NCI-H82 treated with DMSO at 0.1 percent for 48 hours (cell line): ENCODE data around the gene TMEM234.
A peak's percentile ranks its signal among the peaks of the same experiment; 100 is the strongest.

Experiments used
- DNase-seq: peaks from one replicate; lab custom pipeline; 2025; ENCODE audit not compliant: unreplicated experiment; lab: John Stamatoyannopoulos, UW

TMEM234 gene

GRCh38 chr1:32240140-32240951, 18.2 kb upstream of the TMEM234 start:
- no peak for DNase-seq

DNA sequence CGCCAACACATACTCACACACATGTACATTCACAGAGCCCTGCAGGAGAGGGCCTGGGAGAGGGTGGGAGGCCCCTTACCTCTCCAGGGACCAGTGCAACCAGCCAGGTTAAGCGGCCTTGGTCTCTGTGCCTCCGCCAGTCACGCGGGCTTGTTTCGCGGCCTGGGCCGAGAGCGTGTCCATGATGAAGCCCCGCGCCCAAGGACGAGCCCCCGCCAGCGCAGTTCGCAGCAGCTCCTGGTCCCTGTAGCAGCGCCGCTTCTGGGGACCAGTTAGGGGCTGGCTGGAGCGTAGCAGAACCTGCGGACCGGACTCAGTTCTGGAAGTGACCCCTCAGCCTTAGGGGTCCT, 17.6 kb upstream of the TMEM234 start:
- DNase-seq, result no peak

DNA sequence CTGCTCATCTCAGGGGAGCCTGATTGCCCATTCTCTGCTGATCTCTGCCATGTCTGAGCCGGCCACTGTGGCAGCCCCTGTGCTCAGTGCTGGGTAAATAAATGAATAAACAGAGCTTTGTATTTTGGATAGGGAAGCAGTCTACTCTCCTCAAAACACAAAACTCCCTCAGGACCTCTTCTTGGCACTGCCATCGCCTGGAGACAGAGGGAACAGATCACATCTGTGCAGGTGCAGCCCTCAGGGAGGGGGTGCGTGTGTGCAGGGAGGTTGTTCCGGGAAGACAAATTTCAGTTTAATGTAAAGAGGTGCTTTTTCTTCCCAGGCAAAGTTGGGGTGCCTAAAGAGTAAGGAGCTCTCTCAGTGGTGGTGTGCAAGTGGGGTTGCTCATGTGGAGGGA, 17.2 kb upstream of the TMEM234 start:
- no peak for DNase-seq

GRCh38 chr1:32234792-32235191, 12.6 kb upstream of the TMEM234 start:
- DNase-seq, result no peak

DNA sequence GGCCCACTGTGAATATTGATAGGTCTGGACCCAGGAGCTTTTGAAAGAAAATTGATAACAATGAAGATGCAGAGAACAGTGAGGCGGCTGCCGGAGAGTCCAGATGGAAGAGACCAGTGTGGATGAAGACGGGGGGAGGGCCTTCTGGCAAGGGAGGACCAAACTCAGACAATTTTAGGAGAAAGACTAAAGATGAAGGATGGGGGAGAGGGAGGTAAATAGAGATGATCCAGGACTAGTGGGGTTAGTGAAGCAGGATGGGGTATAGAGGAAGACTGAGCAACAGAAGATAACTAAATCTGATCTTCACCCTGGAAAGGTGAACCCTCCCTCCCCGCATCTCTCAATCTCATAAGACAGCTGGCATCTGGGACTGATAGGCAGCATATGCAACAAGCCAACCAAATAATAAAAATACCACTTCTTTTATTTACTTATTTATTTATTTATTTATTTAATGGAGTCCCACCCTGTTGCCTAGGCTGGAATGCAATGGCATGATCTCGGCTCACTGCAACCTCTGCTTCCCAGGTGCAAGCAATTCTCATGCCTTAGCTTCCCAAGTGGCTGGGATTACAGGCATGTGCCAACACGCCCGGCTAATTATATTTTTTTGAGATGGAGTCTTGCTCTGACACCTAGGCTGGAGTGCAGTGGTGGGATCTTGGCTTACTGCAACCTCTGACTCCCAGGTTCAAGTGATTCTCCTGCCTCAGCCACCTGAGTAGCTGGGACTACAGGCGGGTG, 10.6 kb upstream of the TMEM234 start:
- no peak for DNase-seq

DNA sequence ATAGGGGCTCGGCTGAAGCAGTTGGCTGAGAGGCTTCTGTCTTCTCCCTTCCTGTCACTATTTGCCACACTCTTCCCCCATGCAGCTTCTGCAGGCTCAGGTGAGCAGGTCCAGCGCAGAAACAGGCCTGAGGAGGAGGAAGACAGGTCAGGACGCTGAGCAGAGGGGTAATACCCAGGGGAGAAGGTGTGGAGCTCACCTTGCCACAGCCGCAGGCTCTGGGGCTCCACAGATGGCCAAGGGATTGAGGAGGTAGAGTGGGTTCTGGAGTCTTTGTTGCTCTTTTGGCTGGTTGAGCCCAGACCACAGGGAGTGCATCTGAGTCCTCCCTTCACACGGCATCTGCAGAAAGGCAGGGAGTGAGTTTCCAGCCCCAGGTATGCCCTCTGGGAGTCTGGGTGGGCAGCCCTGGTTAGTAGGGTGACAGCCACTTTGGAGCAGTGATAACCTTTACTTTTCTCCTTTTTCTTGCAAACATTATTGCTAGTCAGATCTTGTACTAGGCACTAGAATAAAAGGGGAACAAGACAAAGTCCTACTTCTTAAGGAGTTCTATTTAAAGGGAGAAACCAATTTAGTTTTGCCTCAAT, 9.8 kb upstream of the TMEM234 start:
- DNase-seq, result no peak

GRCh38 chr1:32228771-32229170, 6.6 kb upstream of the TMEM234 start:
- no peak for DNase-seq

DNA sequence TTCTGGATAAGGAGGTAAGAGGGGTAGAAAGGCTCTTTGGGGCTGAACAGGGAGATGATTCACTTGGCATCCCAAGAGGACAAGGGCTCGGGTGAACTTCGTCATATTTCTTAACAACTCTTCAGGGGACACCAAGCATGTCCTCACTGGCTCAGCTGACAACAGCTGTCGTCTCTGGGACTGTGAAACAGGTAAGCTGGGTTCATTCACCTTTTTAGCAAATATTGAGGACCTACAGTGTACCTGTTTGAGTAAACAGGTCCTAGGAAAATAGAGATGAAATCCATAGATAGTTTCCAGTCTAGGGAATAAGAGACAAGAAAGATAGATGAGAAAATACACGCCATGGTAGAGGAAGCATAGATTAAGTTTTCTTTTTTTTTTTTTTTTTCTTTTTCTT, 2.1 kb upstream of the TMEM234 start:
- no peak for DNase-seq

GRCh38 chr1:32223683-32224082, 1.5 kb upstream of the TMEM234 start:
- DNase-seq, result no peak

DNA sequence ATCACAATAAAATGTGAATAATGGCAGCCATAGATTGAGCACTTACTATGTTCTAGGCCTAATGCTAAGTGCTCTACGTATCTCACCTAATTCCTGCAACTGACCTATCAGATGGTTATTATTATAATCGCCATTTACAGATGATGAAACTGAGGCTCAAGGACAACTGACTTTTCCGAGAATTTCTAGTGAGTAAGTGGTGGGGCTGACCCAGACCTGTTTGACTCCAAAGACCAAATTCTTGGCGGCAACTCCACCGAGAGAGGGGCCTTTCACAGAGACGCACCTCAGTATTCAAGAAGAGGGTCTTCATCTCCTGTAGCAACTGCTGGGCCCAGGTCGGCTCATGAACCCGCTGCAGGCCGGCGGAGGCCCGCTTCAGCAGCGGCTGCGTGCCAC, 573 bp downstream of the TMEM234 start:
- no peak for DNase-seq

GRCh38 chr1:32220746-32221580, 1.2 kb downstream of the TMEM234 start:
- no peak for DNase-seq

DNA sequence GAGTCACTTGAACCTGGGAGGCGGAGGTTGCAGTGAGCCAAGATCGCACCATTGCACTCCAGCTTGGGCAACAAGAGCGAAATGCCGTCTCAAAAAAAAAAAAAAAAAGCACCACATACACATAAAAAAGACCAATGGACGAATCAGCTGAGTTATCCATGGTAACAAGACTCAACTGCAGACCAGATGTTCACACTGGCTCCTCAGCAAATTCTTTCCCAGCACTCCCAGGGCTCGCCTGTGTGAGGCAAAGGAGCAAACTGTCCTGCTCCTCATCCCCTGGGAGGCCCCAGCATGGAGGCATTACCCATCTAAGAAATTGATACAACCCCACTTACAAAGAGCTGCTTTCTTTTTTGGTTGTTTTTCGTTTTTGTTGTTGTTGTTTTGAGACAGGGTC, 3.1 kb downstream of the TMEM234 start:
- no peak for DNase-seq

DNA sequence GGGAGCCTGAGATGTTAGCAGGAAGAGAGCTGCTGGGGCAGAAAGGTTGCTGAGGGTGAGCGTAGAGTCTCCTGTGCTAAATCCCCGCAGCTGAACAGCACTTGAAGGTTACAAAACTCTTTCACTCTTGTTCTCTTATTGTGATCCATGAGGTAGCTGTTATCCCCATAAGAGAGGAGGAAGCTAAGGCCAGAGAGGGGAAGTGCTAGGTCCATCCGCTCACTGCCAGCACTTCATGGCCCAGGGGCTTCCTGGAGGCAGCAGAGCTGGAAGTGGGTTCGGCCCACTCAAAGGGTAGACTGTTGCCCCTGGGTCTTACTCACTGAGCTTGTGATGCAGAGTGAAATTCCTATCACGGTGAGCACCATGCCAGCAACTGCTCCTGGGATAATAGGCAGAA, 5.6 kb downstream of the TMEM234 start:
- no peak for DNase-seq

DNA sequence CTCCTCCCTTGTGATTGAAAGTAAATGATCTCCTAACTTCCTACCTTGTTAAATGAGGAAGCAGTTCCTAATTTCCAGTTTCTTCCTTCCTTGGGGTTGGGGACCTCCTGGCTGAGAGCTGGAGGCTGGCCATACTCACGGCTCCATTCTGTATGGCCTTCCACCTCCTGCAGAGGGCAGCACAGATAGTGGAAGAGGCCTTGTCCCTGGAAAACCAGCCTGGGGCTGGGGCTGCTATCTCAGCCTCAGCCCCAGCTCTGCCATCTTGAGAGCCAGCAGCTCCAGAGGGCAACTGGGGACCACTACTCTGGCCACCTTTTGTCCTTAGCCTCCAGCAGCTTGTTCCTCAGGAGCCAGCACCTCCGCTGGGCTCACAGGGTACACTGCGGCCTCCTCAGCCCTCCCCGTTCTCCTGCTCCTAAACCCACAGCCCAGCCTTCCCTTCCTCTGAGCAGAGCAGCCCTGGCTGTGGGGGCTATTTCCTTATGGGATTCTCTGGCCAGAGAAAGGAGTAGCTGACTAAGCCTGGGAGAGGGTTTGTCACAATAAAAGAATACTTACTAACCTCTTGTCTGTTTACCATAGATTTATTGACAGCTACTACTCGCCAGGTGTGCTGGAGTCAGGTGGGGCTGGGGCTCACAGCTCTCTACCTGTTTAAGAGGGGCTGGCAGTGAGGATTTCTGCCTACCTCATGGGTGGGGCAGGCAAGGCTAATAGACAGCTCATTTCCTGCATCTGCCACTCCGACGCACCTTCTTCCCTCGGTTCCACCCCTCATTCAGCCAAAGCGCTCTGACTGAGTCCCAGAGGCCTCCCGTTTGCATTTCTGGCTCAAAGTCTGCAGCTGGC, 6.3 kb downstream of the TMEM234 start:
- DNase-seq, result peak; percentile 49

- peak; percentile 69 for DNase-seq
Measured at GRCh38 chr1:32208891-32209328, 13.2 kb downstream of the TMEM234 start, which contains the start of gene DCDC2B. DCDC2B (plus strand) TSS chr1:32209089; CDS start chr1:32209094, 5 bp downstream.

DNA sequence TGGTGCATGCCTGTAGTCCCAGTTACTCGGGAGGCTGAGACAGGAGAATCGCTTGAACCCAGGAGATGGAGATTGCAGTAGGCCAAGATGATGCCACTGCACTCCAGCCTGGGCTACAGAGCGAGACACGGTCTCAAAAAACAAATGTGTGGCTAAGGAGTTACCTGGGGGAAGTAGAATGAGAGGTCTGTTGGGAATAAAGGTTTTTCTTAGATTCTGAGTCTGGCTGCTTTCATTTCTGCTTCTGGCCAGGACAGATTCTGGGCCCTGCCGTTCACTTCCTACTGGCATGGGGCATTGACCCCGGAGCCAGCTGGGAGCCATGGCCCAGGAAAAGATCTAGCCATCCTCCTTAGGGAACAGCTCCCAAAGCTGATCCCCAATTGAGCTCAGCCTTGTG, 13.7 kb downstream of the TMEM234 start:
- no peak for DNase-seq

DNA sequence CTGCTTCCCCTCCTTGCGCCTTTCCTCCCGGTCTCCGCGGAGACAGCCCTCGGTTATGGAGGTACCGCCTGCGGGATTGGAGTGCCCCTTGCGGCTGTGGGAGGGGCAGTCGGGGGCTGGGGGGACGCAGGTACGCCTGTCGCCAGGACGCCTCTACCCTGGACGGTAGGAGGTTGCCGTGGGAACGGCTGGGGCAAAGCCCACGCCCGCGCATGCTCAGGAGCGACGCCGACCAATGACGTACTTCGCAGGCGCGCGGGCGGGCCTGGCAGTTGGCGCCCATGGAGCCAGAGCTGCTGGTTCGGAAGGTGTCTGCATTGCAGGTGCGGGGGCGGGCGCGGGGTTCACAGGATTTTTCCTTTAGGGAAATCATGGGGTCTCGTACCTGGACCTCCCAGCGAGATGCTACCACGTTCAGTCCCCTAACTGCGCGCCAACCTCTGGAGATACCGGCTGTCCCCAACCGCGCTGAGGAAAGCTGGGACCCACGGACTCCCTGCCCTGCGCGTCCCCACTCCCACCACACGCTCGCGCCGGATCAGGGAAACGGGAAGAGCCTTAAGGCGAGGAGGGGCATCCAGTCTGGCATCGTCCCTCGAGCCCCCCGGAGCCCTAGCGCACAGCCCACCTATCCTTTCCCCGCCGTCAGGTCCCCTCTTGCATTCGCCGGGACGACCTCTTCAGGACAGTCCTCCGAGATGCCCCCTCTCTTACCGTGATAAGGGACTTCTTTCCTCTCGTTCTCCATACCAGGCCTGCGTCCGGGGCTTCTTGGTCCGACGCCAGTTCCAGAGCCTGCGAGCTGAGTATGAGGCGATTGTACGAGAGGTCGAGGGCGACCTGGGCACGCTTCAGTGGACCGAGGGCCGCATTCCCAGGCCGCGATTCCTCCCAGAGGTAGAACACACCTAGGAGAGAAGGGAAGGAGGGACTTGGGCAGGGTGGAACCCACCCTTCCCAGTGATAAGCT, 16.5 kb downstream of the TMEM234 start, which contains the start of gene IQCC:
Gene IQCC (plus strand): TSS at position 271 of the 970 bp plus-strand sequence. CDS start 11 bp downstream, at position 282.
- DNase-seq, result peak; percentile 49

DNA sequence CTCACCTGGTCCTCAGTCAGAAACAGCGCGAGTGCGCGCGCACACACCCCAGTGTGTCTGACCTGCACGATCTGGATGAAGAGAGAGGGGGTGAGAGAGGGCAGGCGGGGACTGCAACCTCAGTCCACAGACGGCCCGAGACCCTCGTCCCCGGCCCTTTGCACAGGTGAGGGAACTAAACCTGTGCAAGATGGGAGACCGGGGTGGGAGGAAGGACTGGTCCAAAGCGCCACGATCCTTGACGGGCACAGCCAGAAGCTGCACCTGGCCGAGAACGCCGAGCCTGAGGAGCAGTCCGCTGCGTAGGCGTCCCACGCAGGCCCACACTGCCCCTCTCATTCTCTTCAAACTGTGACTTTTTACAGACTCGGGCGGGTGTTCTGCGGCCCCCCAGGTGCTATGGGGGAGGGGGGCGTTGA, 17.2 kb downstream of the TMEM234 start:
- DNase-seq, result no peak
